Dedifferentiated amniotic fluid mesenchymal stem cell (primary cell): ENCODE results near the gene DOCK4.

ENCODE experiments used
- DNase-seq: peaks from one replicate; pipeline ENCODE4 v3.0.0-alpha.2; 2016; ENCODE audit errors: extremely low spot score

The DOCK4 gene

DNA sequence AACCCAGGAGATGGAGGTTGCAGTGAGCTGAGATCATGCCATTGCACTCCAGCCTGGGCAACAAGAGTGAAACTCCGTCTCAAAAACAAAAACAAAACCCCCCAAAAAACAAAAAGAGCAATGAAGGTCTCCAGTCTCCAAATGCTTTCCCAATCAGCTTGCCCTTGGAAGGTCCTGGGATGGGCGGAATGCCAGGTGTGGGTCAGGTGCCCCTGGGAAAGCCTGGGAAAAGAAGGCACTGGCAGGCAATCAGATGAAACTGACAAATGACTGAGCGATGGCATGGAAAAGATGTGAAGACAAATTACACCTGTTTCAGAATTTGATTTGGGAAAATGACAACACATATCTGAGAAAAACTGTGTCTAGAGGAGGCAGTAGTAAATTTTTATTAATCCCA lies 433.5 kb downstream of the DOCK4 start:
- DNase-seq, result no peak

DNA sequence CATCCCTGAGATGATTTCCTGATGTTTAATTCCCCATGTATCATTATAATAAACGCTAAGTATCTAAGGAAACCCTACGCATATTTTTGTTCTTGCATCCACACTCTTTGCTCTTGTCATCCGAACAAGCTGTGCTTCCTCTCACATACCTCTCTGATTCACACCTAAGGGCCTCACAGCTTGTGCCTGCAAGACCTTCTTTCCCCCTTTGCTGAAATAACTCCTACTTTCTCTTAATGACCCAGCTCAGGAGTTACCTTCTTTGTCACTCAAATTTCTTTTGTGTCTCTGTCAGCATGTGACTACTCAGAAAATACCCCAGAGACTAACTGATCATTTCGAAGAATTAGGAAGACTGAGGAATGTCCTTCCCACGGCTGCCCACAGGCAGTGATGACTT lies 434.6 kb downstream of the DOCK4 start:
- no peak for DNase-seq

- DNase-seq, result no peak
Measured at GRCh38 chr7:111770116-111770515, 436.1 kb downstream of the DOCK4 start.

DNA sequence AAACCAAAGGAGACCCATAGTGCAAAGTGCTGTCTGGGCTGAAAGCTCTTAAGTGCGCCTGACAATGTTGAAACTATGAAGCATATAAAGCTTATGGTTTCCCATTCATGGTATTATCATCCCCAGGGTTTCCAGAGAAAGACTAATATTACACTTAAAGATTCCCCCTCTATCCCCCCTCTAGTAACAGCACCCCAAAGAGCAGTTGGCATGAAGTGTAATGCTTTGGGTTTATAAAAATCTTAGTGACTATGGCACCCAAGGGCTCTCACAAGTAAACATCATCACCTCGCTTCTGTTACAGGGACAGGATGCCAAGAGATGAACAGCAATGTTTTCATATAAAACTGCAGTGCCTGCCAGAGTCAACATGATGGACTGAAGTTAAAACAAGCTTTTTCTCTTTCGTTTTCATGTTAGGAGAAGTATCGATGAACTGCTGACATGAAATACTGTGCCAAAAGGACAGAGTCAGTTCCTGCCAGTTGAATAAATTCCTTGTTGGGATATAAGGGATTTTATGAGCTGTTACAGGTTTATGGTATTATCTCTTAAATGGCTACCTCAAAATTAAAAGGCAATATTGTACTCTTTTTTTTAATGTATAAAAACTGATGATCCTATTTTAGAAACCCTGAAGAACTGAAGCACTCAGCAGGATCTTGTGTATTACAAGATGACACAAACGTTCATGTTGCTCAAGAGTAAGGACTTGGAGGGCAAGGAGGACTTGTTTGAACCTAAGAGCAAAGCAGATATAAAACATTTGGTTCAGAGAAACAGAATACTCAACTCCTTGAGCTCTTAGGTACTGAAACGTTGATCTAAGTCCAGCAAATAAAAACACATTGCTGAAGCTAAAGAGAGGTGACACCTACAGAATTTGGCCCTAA lies 440.2 kb downstream of the DOCK4 start:
- DNase-seq, result no peak

GRCh38 chr7:111763221-111763801 lies 442.9 kb downstream of the DOCK4 start:
- DNase-seq, result peak; percentile 56

- no peak for DNase-seq
Measured at GRCh38 chr7:111762799-111763198, 443.4 kb downstream of the DOCK4 start.

GRCh38 chr7:111762211-111762610 lies 444.0 kb downstream of the DOCK4 start:
- DNase-seq, result no peak

- no peak for DNase-seq
Measured at GRCh38 chr7:111760043-111760442, 446.2 kb downstream of the DOCK4 start.

GRCh38 chr7:111758332-111758731 lies 447.9 kb downstream of the DOCK4 start:
- DNase-seq, result no peak

- DNase-seq, result no peak
Measured at GRCh38 chr7:111756687-111757178, 449.5 kb downstream of the DOCK4 start.

- DNase-seq, result no peak
Measured at GRCh38 chr7:111755383-111755782, 450.8 kb downstream of the DOCK4 start.

- DNase-seq, result no peak
Measured at GRCh38 chr7:111753968-111754367, 452.2 kb downstream of the DOCK4 start.

DNA sequence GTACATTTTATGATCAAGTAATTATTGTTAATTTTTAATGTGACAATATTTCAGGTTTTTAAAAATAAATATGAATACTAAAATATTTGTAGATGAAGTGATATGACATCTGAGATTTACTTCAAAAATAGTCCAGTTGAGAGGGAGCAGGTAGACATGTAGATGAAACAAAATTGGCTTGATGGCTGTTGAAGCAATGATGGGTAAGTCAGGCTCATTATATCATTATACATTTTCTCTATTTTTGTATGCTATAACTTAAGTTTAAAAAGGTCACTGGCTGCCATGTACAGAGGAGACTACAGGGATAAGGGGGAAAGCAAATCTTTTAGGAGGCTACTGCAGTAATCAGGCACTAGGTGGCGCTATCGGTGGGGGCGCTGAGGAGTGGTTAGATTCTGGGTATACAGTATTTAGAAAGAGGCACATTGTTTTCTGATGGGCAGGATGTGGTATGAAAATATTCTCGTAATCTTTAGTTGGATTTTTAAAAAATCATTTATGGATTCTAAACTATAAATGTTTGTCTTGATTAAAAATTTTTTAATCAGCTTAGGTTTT lies 454.1 kb downstream of the DOCK4 start:
- DNase-seq, result peak; percentile 35

- no peak for DNase-seq
Measured at GRCh38 chr7:111750878-111751277, 455.3 kb downstream of the DOCK4 start.

GRCh38 chr7:111750228-111750627 lies 456.0 kb downstream of the DOCK4 start:
- DNase-seq, result no peak

DNA sequence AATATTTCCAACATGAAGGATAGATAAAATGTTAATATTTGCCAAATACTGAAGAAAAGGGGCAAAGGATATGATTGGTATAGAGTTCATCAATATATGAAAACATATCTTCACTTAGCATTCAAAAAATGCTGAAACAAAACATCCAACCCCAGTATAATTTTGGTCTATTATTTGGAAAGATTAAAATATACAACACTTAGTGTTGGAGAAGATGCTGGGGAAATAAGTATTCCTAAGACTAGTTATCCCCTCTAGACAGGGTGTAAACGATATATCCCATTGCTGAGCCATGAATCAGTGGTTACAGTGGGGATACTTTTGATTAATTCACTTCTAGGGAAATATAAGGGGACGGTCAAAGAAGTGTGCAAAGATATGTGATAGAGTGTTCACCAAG lies 456.6 kb downstream of the DOCK4 start:
- DNase-seq, result no peak

DNA sequence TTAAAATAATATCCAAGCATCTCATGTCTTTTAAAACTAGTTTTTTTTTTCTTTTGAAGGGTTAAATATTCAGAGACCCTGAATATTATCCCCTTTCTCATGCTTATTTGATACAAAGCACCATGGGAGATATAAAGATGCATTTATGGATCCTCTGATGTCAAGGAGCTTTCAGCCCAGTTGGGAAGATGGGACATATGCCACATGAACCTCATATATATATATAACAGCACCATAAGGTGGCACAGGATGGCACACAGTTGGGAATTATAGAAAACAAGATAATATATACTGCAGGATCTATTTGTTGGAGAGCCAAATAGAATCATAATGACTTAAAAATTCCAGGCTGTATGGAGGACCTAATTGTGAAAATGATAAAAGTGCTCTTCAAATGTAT lies 458.5 kb downstream of the DOCK4 start:
- no peak for DNase-seq

GRCh38 chr7:111746950-111747349 lies 459.2 kb downstream of the DOCK4 start:
- DNase-seq, result no peak

DNA sequence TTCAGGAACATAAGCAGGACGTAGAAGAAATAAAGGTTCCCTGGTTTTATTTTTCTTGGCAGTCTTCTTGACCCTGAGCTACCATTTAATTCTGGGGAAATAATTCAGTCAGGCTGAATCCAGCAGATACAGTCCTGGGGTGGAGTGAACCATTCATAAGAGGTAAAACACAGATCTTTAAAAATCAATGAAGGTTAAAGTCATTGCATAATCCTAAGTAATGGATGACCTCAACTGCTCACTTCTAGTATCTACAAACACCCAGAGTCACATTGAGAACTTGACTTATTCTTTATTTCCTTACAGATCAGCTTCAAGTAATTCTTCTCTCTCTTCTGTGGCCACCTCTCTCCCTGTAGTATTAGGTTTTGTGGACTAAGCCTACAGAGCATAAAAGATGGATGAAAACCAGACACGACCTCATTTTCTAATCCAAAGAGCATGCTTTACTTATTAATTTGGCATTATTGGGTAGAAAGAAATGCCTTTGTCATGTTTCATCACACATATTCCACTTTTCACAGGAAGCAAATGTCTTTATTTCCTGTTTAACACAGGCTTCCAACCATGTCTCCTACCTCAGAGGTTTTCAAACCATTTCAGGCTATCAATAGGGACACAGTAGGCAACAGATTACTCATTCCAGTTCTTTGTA lies 461.6 kb downstream of the DOCK4 start:
- no peak for DNase-seq

DNA sequence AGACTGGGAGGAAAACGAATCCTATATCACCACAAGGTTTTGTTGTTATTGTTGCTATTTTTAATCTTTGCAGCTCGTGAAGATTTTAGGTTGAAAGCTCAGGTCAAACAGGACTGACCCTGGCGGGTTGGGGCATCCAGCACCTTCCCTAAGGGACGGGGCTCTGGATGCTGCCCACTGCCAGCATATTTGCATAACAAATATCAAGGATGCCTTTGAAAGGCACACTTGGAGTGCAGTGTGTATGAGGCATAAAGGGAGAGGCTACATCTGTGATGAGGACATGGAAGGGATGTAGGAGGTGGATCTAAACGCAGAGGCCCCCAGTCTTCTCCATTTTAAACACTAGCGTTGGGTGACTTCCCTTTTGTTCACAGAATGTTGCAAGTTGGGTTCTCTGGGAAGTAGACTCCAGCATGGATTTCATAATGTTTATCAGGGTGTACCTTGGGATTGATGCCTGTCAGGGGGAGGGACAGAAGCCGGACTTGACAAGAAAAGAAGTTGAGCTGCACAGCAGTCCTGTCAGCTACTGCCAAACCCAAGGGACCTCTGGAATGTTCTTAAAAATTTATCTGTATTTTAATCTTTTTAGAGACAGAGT lies 462.9 kb downstream of the DOCK4 start:
- DNase-seq, result no peak

- DNase-seq, result no peak
Measured at GRCh38 chr7:111741811-111742240, 464.4 kb downstream of the DOCK4 start.

DNA sequence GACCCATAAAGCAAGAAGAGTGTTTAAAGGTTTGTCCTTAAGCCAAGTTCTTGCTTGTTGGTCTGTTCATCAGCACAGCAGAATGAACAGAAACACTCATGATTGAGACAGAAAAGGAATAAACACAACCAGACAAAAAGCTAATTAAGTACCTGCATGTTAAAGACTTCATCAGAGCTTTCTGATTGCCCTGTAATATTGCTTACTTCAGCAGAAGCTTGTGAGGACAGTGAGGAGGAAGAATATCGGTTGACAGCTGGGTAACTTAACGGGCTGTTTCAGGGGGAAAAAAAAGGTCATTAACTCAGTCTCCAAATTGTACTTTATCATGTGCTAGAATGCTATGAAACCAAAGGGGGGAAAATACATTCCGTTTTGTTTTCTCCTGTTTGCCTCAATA lies 465.3 kb downstream of the DOCK4 start:
- no peak for DNase-seq
